ENCODE data around the gene C19orf53. TPM values are rescaled to one million over a fixed set of nuclear protein-coding genes. Genes with fewer than 3 reads are reported as not detected.
"Not testable (repeated sequence)": the region's sequence is repeated elsewhere in the genome, so short reads cannot be mapped to it uniquely, and the experiment has no call there.

C19orf53 gene
- total and polyA plus RNA-seq, 2 donors from 2014 or later, result 62.7 to 264 TPM

GRCh38 chr19:13778847-13779246, 4.6 kb downstream of the C19orf53 start:
- DNase-seq (no peak), FAIRE-seq (no peak)
- intact Hi-C loops (cut with DNase I), result loop anchor here (10.0 kb wide), 1 partner anchor 86 kb away; no protein-coding TSS in a partner anchor
- no peak overlapping the region for H3K4me3 ChIP-seq (ENCODE audit: low read length in 3 of 3)
- H3K9me3 ChIP-seq (ENCODE audit: control insufficient read depth in 2 of 3, insufficient read depth in 1 of 3, low read length in 3 of 3), result no peaks in the 10 kb centered on the region
- no peak overlapping the region for H3K9ac ChIP-seq (ENCODE audit: low read length in 3 of 3)
- H3K36me3 ChIP-seq (ENCODE audit: control insufficient read depth in 2 of 3, insufficient read depth in 3 of 3, low read length in 3 of 3), result peaks cover 7 to 17% (median 16%) of the 10 kb centered on the region in 3 donors
- peaks cover 2 to 10% (median 9%) of the 10 kb centered on the region in 3 donors for H3K4me1 ChIP-seq (ENCODE audit: control insufficient read depth in 2 of 3, insufficient read depth in 2 of 3, low read depth in 1 of 3, low read length in 3 of 3)
- TF ChIP-seq, protein P1, sequence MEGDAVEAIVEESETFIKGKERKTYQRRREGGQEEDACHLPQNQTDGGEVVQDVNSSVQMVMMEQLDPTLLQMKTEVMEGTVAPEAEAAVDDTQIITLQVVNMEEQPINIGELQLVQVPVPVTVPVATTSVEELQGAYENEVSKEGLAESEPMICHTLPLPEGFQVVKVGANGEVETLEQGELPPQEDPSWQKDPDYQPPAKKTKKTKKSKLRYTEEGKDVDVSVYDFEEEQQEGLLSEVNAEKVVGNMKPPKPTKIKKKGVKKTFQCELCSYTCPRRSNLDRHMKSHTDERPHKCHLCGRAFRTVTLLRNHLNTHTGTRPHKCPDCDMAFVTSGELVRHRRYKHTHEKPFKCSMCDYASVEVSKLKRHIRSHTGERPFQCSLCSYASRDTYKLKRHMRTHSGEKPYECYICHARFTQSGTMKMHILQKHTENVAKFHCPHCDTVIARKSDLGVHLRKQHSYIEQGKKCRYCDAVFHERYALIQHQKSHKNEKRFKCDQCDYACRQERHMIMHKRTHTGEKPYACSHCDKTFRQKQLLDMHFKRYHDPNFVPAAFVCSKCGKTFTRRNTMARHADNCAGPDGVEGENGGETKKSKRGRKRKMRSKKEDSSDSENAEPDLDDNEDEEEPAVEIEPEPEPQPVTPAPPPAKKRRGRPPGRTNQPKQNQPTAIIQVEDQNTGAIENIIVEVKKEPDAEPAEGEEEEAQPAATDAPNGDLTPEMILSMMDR (IDR thresholded peaks at IDR 0.05; ENCODE audit: borderline replicate concordance, extremely low read depth, insufficient read depth), result no peak
- no peak overlapping the region for H3K27ac ChIP-seq (ENCODE audit: low read depth in 2 of 2, low read length in 2 of 2)
- no peaks in the 10 kb centered on the region for H3K27me3 ChIP-seq (ENCODE audit: control insufficient read depth, insufficient read depth, low read length)

- not testable (repeated sequence) for H3K4me3 ChIP-seq (ENCODE audit: low read length in 3 of 3); H3K27ac ChIP-seq (ENCODE audit: low read depth in 2 of 2, low read length in 2 of 2); H3K27me3 ChIP-seq (ENCODE audit: control insufficient read depth, insufficient read depth, low read length); DNase-seq; H3K4me1 ChIP-seq (ENCODE audit: control insufficient read depth in 2 of 3, insufficient read depth in 2 of 3, low read depth in 1 of 3, low read length in 3 of 3); FAIRE-seq; H3K9me3 ChIP-seq (ENCODE audit: control insufficient read depth in 2 of 3, insufficient read depth in 1 of 3, low read length in 3 of 3); H3K9ac ChIP-seq (ENCODE audit: low read length in 3 of 3)
- intact Hi-C loops (cut with DNase I), result loop anchor here (10.0 kb wide), 1 partner anchor 85 kb away; no protein-coding TSS in a partner anchor
- H3K36me3 ChIP-seq (ENCODE audit: control insufficient read depth in 2 of 3, insufficient read depth in 3 of 3, low read length in 3 of 3), result peaks cover 7 to 17% (median 16%) of the 10 kb centered on the region in 3 donors
Observed at GRCh38 chr19:13779794-13780193, 5.5 kb downstream of the C19orf53 start.

DNA sequence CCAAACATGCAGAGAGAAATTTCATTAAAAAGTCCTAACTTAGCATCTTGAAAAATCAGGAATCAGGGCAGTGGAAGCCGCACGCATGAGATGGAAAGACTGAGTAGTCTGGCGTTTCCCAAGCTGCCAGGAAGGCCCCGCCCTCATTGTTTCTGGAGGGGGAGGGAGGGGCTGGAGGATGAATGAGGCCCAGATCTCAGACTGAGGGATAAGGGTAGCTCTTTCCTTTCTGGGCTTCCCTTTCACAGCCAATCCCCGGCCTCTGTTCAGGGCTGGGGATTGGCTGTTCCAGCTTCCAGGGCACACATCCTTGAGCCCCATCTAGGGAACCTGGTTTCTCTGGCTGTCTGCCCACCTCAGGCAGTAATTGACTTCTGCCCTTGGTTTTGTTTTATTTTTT, 7.3 kb downstream of the C19orf53 start:
- no peak overlapping the region for H3K4me3 ChIP-seq (ENCODE audit: low read length in 3 of 3)
- H3K4me1 ChIP-seq (ENCODE audit: control insufficient read depth in 2 of 3, insufficient read depth in 2 of 3, low read depth in 1 of 3, low read length in 3 of 3), result peaks cover 0 to 3% (median 0%) of the 10 kb centered on the region in 3 donors
- peak in 4 of 5 donors; percentile 38 to 88 (median 67) for DNase-seq
- peaks cover 6 to 17% (median 14%) of the 10 kb centered on the region in 3 donors for H3K36me3 ChIP-seq (ENCODE audit: control insufficient read depth in 2 of 3, insufficient read depth in 3 of 3, low read length in 3 of 3)
- no peak for FAIRE-seq
- TF ChIP-seq, protein P1 (IDR thresholded peaks at IDR 0.05; ENCODE audit: borderline replicate concordance, extremely low read depth, insufficient read depth), result no peak
- H3K27me3 ChIP-seq (ENCODE audit: control insufficient read depth, insufficient read depth, low read length), result no peaks in the 10 kb centered on the region
- intact Hi-C loops (cut with DNase I), result no loop called here
- H3K9ac ChIP-seq (ENCODE audit: low read length in 3 of 3), result no peak overlapping the region
- no peak overlapping the region for H3K27ac ChIP-seq (ENCODE audit: low read depth in 2 of 2, low read length in 2 of 2)
- no peaks in the 10 kb centered on the region for H3K9me3 ChIP-seq (ENCODE audit: control insufficient read depth in 2 of 3, insufficient read depth in 1 of 3, low read length in 3 of 3)

GRCh38 chr19:13782537-13782936, 8.3 kb downstream of the C19orf53 start:
- peaks cover 0 to 3% (median 0%) of the 10 kb centered on the region in 3 donors for H3K4me1 ChIP-seq (ENCODE audit: control insufficient read depth in 2 of 3, insufficient read depth in 2 of 3, low read depth in 1 of 3, low read length in 3 of 3)
- intact Hi-C loops (cut with DNase I), result no loop called here
- TF ChIP-seq, protein P1 (IDR thresholded peaks at IDR 0.05; ENCODE audit: borderline replicate concordance, extremely low read depth, insufficient read depth), result no peak
- no peak overlapping the region for H3K4me3 ChIP-seq (ENCODE audit: low read length in 3 of 3)
- FAIRE-seq, result no peak
- peaks cover 5 to 17% (median 13%) of the 10 kb centered on the region in 3 donors for H3K36me3 ChIP-seq (ENCODE audit: control insufficient read depth in 2 of 3, insufficient read depth in 3 of 3, low read length in 3 of 3)
- DNase-seq, result no peak
- no peaks in the 10 kb centered on the region for H3K27me3 ChIP-seq (ENCODE audit: control insufficient read depth, insufficient read depth, low read length)
- no peak overlapping the region for H3K27ac ChIP-seq (ENCODE audit: low read depth in 2 of 2, low read length in 2 of 2)
- H3K9me3 ChIP-seq (ENCODE audit: control insufficient read depth in 2 of 3, insufficient read depth in 1 of 3, low read length in 3 of 3), result no peaks in the 10 kb centered on the region
- H3K9ac ChIP-seq (ENCODE audit: low read length in 3 of 3), result no peak overlapping the region
